ENCODE results near the gene URI1. TPM values are rescaled to one million over a fixed set of nuclear protein-coding genes. Genes with fewer than 3 reads are reported as not detected.

URI1 gene
- total RNA-seq, 1 experiment from 2014 or later = 31.0 TPM

DNA sequence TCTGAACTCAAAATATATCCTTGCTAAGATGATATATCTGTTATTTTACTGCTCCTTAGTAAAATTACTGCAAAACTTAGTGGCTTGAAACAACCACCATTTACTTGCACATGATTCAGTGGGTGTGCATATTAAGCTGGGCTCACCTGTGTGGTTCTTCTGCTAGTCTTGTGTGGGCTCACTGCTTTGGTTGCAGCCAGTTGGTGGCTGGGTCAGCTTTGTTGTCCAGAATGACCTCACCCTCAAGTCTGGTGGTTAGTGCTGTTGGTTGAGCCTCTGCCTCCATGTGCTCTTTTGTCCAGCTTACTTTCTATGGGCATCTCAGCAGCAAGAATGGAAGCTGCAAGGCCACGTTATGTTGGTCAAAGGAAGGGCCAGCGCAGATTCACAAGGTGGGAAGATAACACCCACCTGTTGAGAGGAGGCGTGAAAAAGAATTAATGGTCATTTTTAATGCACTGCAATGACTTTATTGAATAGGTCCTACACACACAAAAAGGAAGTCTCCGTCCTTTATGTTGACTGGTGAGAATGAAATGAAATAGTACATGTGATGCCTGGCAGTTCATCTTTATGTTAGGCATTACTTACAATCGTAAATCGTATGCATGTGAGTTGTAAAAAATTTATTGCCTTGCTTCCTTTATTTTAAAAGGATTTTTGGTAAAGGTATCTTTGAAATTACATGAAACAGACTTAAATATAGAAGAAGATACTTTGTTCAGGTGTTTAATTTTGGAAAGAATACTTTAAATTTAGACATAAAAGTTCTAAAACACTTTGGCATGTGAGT is 34.3 kb downstream of the URI1 start:
- Histone ChIP-seq H3K9ac (ENCODE audit: low read length) (no peak overlapping the region), H3K79me2 (ENCODE audit: low read length) (peaks cover 92% of the 10 kb centered on the region), H3F3A (ENCODE audit: low read length, unreplicated experiment) (no peaks in the 10 kb centered on the region), H3K9me3 (ENCODE audit: low read length) (no peaks in the 10 kb centered on the region), H3K4me3 (ENCODE audit: low read length) (no peak overlapping the region), H3K9me2 (replicated peaks; ENCODE audit: low read length) (no peaks in the 10 kb centered on the region), H2AFZ (ENCODE audit: low read length) (no peak overlapping the region), H4K20me1 (ENCODE audit: low read length) (no peaks in the 10 kb centered on the region), H3K36me3 (ENCODE audit: low read depth, low read length) (no peaks in the 10 kb centered on the region), H3K27me3 (ENCODE audit: low read length) (no peaks in the 10 kb centered on the region), H3K27ac (ENCODE audit: low read length) (no peak overlapping the region), H3K4me2 (ENCODE audit: low read length) (no peak overlapping the region), H3K4me1 (ENCODE audit: insufficient read depth, low read length) (no peaks in the 10 kb centered on the region)
- DNase-seq (no peak), ATAC-seq (no peak)
- TF ChIP-seq EZH2phosphoT487 (IDR thresholded peaks at IDR 0.05; ENCODE audit: borderline replicate concordance, low read length) = no peak
- TF ChIP-seq EZH2 (IDR thresholded peaks at IDR 0.05; ENCODE audit: low read length, unreplicated experiment) = no peak
- TF ChIP-seq CTCF (conservative IDR thresholded peaks at IDR 0.05; ENCODE audit: low read depth, low read length) = no peak
- BruUV-seq (replicated peaks) = no TSS peak
- intact Hi-C loops (cut with micrococcal nuclease) = no loop called here
- ChIA-PET POLR2A (ENCODE audit: unreplicated experiment) (no interaction called here), CTCF (interaction anchor here (0.7 kb wide), 1 partner anchor 284 kb away, joined by 3 read pairs; no protein-coding TSS in a partner anchor)

- Histone ChIP-seq H3K9ac (ENCODE audit: low read length) (no peak overlapping the region), H3K79me2 (ENCODE audit: low read length) (peaks cover 92% of the 10 kb centered on the region), H3K27me3 (ENCODE audit: low read length) (no peaks in the 10 kb centered on the region), H3K9me2 (replicated peaks; ENCODE audit: low read length) (no peaks in the 10 kb centered on the region), H4K20me1 (ENCODE audit: low read length) (no peaks in the 10 kb centered on the region), H2AFZ (ENCODE audit: low read length) (no peak overlapping the region), H3F3A (ENCODE audit: low read length, unreplicated experiment) (no peaks in the 10 kb centered on the region), H3K27ac (ENCODE audit: low read length) (no peak overlapping the region), H3K4me3 (ENCODE audit: low read length) (no peak overlapping the region), H3K4me1 (ENCODE audit: insufficient read depth, low read length) (no peaks in the 10 kb centered on the region), H3K4me2 (ENCODE audit: low read length) (no peak overlapping the region), H3K36me3 (ENCODE audit: low read depth, low read length) (no peaks in the 10 kb centered on the region), H3K9me3 (ENCODE audit: low read length) (no peaks in the 10 kb centered on the region)
- intact Hi-C loops (cut with micrococcal nuclease) = no loop called here
- POLR2A ChIA-PET (ENCODE audit: unreplicated experiment) = no interaction called here
- CTCF ChIA-PET = no interaction called here
- no peak for TF ChIP-seq CTCF (conservative IDR thresholded peaks at IDR 0.05; ENCODE audit: low read depth, low read length)
- no peak for ATAC-seq
- DNase-seq = no peak
- no TSS peak for BruUV-seq (replicated peaks)
These were observed 36.0 kb downstream of the URI1 start for GRCh38 chr19:29978080-29978479.

- Histone ChIP-seq H3K27ac (ENCODE audit: low read length) (no peak overlapping the region), H4K20me1 (ENCODE audit: low read length) (no peaks in the 10 kb centered on the region), H3K9ac (ENCODE audit: low read length) (no peak overlapping the region), H3K9me3 (ENCODE audit: low read length) (no peaks in the 10 kb centered on the region), H3F3A (ENCODE audit: low read length, unreplicated experiment) (no peaks in the 10 kb centered on the region), H2AFZ (ENCODE audit: low read length) (no peak overlapping the region), H3K4me2 (ENCODE audit: low read length) (no peak overlapping the region), H3K79me2 (ENCODE audit: low read length) (peaks cover 61% of the 10 kb centered on the region), H3K4me3 (ENCODE audit: low read length) (no peak overlapping the region), H3K27me3 (ENCODE audit: low read length) (no peaks in the 10 kb centered on the region), H3K9me2 (replicated peaks; ENCODE audit: low read length) (no peaks in the 10 kb centered on the region), H3K36me3 (ENCODE audit: low read depth, low read length) (peaks cover 5% of the 10 kb centered on the region; the same call in 1 of the 2 replicates), H3K4me1 (ENCODE audit: insufficient read depth, low read length) (no peaks in the 10 kb centered on the region)
- TF ChIP-seq CTCF (conservative IDR thresholded peaks at IDR 0.05; ENCODE audit: low read depth, low read length) (no peak), EZH2phosphoT487 (IDR thresholded peaks at IDR 0.05; ENCODE audit: borderline replicate concordance, low read length) (no peak), EZH2 (IDR thresholded peaks at IDR 0.05; ENCODE audit: low read length, unreplicated experiment) (no peak)
- ChIA-PET POLR2A (ENCODE audit: unreplicated experiment) (no interaction called here), CTCF (no interaction called here)
- no TSS peak for BruUV-seq (replicated peaks)
- intact Hi-C loops (cut with micrococcal nuclease) = no loop called here
- no peak for ATAC-seq
- no peak for DNase-seq
These were observed 41.5 kb downstream of the URI1 start for GRCh38 chr19:29983568-29983967.
